Hepatocyte (in vitro differentiated cells): ENCODE data around the gene ETV6.

Source experiments
- EZH2 ChIP-seq: fragments of 200-600 bp; sonication (generic); IDR thresholded peaks from 2 replicates; pipeline ENCODE4 v1.6.1; 2016; ENCODE audit warnings: antibody characterized with exemption, mild to moderate bottlenecking, borderline replicate concordance
- EZH2phosphoT487 ChIP-seq: fragments of 200-600 bp; sonication (generic); IDR thresholded peaks from one replicate; pipeline ENCODE4 v1.6.1; 2018; ENCODE audit warnings: antibody characterized with exemption, mild to moderate bottlenecking, low read depth, moderate library complexity; ENCODE audit not compliant: unreplicated experiment, severe bottlenecking
- TF ChIP-seq, protein P1 (sequence below): fragments of 200-600 bp; sonication (generic); IDR thresholded peaks from 2 replicates; pipeline ENCODE4 v1.5.1; 2016; ENCODE audit warnings: antibody characterized with exemption, mild to moderate bottlenecking; ENCODE audit not compliant: poor library complexity

DNA sequence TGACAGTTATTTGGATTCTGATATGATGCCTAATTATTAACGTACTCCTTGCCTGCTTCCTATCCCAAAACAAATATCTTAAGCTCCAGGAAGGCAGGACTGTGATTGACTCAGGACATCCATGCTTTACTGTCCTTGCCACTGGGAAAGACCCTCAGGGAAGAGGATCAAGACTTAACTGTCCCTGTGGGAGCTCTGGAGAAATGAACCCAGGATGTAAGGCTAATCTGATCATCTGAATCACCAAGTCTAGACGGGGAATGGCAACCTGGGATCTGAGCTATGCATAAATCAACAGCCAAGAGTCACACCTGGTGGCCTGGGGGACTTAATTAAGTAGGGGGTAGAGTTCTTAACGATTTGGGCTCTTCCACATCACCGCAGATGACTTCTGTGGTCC lies 268.0 kb downstream of the ETV6 start:
- TF ChIP-seq, protein P1, sequence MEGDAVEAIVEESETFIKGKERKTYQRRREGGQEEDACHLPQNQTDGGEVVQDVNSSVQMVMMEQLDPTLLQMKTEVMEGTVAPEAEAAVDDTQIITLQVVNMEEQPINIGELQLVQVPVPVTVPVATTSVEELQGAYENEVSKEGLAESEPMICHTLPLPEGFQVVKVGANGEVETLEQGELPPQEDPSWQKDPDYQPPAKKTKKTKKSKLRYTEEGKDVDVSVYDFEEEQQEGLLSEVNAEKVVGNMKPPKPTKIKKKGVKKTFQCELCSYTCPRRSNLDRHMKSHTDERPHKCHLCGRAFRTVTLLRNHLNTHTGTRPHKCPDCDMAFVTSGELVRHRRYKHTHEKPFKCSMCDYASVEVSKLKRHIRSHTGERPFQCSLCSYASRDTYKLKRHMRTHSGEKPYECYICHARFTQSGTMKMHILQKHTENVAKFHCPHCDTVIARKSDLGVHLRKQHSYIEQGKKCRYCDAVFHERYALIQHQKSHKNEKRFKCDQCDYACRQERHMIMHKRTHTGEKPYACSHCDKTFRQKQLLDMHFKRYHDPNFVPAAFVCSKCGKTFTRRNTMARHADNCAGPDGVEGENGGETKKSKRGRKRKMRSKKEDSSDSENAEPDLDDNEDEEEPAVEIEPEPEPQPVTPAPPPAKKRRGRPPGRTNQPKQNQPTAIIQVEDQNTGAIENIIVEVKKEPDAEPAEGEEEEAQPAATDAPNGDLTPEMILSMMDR, result no peak
- TF ChIP-seq EZH2phosphoT487, result no peak
- TF ChIP-seq EZH2, result no peak
